GM04504 (cell line): ENCODE results near the gene CEMIP2.
"Not testable (repeated sequence)": the region's sequence is repeated elsewhere in the genome, so short reads cannot be mapped to it uniquely, and the experiment has no call there.

ENCODE experiments used
- DNase-seq: peaks from one replicate; pipeline ENCODE4 v3.0.0-alpha.2; 2012; ENCODE audit warnings: low read depth

The CEMIP2 gene, protein sequence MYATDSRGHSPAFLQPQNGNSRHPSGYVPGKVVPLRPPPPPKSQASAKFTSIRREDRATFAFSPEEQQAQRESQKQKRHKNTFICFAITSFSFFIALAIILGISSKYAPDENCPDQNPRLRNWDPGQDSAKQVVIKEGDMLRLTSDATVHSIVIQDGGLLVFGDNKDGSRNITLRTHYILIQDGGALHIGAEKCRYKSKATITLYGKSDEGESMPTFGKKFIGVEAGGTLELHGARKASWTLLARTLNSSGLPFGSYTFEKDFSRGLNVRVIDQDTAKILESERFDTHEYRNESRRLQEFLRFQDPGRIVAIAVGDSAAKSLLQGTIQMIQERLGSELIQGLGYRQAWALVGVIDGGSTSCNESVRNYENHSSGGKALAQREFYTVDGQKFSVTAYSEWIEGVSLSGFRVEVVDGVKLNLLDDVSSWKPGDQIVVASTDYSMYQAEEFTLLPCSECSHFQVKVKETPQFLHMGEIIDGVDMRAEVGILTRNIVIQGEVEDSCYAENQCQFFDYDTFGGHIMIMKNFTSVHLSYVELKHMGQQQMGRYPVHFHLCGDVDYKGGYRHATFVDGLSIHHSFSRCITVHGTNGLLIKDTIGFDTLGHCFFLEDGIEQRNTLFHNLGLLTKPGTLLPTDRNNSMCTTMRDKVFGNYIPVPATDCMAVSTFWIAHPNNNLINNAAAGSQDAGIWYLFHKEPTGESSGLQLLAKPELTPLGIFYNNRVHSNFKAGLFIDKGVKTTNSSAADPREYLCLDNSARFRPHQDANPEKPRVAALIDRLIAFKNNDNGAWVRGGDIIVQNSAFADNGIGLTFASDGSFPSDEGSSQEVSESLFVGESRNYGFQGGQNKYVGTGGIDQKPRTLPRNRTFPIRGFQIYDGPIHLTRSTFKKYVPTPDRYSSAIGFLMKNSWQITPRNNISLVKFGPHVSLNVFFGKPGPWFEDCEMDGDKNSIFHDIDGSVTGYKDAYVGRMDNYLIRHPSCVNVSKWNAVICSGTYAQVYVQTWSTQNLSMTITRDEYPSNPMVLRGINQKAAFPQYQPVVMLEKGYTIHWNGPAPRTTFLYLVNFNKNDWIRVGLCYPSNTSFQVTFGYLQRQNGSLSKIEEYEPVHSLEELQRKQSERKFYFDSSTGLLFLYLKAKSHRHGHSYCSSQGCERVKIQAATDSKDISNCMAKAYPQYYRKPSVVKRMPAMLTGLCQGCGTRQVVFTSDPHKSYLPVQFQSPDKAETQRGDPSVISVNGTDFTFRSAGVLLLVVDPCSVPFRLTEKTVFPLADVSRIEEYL (N-terminal part only)

DNA sequence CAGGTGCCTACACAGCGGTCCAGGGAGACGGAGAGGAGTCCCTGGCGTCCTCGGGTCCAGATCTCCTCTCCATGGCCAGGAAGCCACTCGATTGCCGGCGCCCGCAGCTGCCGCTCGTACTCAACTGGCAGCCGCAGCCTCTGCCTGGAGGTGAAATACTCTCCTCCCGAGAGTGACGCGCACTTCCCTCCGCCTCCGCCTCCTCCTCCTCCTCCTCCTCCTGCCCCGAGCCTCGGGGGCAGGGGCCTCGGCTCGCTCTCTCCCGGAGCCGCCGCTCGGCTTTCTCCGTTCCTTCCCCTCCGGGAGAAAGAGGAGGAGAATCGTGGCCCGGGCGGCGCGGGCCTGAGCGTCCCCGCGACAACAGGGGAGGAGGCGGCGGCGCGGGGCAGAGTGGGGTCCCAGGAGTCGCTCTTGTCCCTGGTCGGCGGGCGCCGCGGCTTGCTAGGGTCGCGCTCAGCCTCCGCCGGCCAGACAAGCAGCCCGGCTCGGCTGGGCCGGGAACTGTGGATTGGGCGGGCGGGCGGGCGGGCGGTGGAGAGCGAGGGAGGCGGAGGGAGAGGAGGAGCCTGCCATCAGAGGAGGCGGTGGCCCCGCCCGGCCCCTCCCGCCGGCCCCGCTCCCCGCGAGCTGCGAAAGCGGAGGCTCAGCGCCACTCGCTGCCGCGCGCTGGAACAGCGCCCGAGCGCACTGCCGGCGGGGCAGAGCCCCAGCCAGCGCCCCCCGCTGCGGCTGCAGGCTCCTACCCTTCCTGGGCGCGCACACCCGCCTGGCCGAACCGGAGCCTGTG lies at the start of gene CEMIP2:
Gene CEMIP2 (minus strand): TSS at position 126 of the 787 bp plus-strand sequence. CDS start 18,140 bp downstream, outside the sequence.
- DNase-seq: peak; percentile 79

DNA sequence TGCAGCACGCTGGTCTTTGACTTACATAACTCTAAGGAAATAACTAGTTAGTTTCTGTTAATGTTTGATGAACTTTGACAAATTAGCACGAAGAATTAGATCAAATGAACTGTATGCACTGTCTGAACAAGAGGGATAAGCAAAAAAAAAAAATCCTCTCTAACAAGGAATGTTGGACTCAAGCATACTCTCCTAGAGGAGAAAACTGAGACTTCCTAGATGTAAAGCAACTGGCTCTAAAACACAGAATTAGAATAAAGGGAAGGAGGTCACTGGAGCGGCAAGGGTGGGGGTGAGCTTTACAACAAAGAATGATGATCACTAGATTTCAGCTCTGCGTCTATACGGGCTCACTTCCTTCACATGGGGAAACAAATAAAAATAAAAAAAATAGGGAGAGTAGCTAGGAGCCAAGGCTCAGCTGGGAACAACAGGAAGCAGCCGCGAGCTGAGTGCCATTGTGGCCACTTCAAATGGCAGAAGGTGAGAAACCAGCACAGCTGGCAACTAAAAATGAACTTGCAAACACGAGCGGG lies 48.7 kb upstream of the CEMIP2 start:
- DNase-seq: no peak

DNA sequence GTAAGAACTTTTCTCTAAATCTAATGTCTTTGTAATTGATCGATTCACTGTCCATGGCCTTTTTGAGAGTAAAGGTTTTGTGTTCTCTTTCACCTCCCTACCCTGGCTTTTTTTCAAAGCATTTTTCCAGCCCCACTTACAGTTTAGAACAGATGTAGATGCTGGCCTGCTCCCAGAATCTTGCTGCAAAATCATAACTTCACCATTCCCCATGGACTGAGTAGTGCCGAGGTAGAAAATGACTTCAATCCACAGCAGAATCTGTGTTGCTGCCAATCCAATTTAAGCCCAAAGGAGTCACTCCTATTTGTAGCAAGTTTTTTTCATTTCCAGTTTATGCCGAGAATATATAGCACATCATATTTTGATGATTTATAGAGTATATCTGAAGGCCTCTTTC lies 46.5 kb upstream of the CEMIP2 start:
- peak; percentile 21 for DNase-seq

DNA sequence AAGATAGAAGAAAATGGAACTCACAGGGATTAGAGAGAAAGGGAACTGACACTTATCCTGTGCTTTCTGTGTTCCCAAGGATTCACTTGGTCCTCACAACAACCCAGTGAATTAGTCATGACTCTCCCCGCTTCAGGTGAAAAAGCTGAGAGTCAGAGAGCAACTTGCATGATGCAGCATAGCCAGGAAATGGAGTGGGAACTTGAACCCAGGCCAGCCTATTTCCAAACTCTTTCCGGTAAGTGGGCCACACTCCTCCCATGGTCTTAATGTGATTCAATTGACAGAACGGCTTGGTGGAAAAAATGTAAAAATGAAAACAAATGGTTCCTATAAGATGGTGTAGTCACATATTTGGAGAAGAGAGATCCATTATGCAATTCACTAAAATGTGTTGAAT lies 45.9 kb upstream of the CEMIP2 start:
- DNase-seq: peak; percentile 19

DNA sequence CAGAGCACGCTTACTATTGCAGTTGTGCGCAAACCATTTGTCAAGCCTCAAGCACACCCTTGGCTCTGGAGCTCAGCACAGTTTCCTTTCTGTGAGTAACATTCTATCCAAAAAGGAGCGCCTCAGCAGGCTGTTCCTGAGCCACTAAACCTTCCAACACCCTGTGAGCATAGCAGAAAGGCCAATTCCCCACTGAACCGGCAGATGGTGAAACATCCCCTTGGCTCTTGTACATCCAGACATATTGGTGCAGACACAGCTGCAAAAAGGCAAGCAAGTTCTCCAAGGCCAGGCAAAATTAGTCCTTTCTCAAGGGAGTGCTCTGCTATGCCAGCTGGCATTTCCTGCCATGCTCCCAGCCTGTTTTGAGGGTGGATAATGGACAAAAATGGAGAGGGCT lies 44.1 kb upstream of the CEMIP2 start:
- DNase-seq: peak; percentile 17

DNA sequence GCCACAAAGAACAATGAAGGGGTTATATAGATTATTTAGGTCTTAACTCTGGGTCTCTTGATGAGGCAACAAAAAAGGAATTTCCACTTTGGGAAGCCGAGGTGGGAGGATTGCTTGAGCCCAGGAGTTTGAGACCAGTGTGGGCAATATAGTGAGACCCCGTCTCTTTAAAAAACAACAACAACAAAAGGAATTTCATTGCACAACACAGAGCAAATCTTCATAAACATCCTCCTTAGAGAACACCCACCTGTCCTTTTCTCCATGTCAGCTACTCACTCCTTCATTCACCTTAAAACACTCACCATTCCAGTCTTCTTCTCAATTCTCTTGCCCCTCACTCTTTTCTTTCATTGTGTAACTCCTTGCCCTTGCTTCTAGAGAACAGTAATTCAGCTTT lies 39.8 kb upstream of the CEMIP2 start:
- no peak for DNase-seq

DNA sequence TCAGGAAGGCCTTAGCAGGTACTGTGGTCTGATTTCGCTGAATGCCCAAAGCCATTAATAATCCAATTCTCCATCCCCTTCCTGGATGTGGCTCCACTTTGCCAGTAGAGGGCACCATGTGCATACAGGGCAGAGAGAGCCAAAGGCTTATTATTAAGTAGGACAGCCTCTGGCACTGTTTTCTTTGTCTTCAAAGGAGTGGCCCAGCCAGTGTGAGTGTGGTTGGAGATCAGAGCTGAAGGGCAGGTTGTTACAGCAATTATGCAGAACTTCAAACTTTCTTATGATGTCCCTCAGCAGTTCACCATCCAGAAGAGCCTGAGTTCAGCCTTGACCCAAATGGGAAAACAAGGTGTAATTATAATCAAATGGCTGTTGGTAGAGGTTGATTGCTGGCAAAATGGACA lies 38.6 kb upstream of the CEMIP2 start:
- DNase-seq: no peak

DNA sequence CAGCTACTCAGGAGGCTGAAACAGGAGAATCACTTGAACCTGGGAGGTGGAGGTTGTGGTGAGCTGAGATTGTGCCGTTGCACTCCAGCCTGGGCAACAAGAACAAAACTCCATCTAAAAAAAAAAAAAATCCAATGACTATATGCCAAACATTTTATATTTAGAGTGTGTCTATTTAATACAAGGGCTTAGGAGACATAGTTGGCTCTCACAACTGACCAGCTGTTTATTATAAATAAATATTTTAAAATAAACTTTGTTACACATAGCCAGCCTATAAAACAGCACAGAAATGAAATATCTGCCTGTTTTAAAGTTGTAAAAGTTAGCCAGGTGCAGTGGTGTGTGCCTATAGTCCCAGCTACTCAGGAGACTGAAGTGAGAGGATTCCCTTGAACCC lies 36.8 kb upstream of the CEMIP2 start:
- not testable (repeated sequence) for DNase-seq

DNA sequence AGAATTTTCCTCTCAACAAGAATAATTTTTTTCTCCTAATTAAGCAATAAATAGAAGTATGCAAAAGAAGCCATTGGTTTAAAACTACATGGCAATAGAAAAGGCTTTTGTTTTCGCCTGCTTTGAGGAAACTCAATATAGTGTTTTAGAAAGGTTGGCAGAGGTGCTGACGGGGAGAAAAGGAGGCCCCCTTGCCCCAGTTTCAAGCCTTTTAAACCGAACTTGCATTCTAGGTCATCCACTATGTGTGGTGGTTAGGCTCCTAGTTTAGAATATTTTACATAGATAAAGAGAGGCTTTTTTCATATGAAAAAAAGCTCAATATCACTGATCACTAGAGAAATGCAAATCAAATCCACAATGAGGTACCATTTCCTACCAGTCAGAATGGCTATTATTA lies 33.5 kb upstream of the CEMIP2 start:
- no peak for DNase-seq

DNA sequence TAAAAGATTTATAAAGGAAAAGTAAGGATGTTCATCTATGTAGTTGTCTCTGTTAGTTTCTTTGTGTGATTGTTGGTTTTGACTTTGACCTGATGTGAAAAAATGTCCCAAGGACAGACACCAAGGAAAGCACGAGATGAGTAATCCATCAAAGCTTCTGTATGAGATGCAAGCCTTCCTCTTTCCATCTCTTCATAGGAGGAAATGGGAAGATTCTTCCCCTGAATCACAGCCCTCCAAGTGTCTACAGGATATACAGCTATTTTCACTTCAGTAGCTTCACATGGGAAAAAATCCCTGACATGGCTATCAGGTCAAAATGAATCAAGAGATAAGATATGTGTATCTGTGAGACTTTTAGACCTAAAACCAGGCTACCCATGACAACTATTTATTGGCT lies 29.0 kb upstream of the CEMIP2 start:
- no peak for DNase-seq

DNA sequence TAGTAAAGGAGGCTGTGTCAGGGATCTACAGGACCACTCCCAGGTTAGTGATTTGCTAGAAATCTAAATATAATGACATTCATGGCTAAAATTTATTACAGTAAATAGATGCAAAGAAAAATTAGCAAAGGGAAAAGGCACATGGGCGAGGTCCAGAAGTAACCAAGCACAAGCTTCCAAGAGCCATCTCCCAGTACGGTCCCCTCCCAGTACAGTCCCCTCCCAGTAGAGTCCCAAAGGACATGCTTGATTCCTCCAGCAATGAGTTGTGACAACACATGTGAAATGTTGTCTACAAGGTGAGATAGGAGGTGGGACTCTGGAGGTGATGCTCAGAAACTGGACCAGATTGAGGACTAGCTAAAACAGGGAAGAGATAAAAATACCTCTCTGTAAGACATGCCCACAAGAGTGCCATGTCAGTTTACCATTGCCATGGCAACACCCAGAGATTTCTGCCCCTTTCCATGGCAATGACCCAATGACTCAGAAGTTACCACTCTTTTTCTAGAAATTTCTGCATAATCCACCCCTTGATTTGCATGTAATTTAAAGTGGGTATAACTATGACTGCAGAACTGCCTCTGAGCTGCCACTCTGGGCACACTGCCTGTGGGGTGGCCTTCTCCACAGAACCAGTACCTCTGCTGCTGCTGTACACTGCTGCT lies 27.9 kb upstream of the CEMIP2 start:
- DNase-seq: no peak

DNA sequence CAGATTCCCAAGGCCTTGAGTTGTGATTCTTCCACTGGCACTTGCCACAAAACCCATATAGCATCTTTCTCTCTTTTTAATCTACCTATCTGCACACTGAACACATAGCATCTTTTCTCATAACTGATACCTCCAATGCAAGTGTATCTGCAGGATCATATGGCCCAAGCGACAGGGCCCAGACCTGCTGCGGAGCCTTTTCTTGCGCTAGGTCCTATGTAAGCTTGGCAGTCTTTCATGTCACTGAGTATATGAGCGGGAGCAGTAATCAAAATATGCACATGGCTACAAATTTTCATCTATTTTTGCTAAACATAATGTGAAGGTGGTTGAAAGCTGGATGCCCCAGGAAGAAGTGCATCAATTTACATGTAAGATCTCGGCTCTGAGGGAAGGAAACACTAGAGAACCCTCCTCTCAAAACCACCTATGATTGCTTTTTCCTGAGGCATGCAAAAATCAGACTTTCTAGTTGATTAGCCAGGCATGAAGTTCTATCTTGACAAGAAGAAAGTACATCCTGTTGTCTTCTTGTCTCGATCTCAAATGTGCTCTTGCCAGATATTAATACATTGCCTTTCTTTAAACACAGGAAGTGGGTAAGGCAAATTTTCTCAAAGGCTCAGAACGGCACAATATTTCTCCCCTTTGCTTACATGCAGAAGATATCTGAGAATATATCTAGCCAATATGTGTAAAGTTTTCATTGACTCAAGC lies 26.9 kb upstream of the CEMIP2 start:
- no peak for DNase-seq

DNA sequence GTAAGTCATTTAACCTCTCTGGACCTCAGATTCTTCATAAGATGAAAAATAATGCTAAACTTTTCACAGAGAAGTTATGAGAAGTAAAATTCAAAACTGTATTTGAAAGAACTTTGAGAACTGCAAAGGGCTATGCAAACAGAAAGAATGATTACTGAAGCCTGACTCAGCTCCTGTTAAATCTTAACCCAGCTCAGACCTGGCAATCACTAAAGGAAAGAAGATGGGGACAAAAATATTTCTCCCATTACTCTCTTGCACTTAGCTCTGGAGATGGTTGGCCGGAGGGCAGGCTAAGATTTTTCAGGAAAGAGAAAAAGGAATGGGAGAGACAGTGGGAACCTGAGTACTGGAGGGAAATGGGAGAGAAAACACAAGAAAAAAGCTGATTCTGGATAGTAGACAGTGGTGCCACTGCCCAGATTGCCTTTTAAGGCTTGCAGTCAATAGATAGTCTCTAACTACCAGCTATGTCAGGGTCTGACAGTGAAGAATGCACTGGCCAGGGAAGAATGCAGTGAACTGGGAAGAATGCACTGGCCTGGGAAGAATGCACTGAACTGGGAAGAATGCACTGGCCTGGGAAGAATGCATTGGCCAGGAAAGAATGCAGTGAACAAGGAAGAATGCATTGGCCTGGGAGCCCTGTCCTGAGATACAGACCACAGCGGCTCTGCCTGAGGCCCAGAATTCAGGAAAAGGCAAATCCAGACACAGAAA lies 25.2 kb upstream of the CEMIP2 start:
- no peak for DNase-seq

DNA sequence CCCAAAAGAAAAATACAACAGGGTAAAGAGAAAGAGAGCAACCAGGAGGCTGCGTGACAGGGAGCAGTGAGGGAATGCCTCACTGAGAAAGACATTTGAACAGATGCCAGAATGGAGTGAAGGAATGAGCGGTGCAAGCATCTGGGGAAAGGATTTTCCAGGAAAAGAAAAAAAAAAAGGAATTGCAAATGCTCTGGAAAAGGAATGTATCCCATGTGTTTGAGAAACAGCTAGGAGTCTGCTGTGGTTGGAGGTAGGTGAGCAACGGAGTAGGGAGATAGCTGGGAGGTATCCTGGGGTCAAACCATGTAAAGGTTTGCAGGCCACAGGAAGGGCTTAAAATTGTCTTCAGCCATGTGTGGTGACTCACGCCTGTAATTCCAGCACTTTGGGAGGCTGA lies 23.6 kb upstream of the CEMIP2 start:
- no peak for DNase-seq

DNA sequence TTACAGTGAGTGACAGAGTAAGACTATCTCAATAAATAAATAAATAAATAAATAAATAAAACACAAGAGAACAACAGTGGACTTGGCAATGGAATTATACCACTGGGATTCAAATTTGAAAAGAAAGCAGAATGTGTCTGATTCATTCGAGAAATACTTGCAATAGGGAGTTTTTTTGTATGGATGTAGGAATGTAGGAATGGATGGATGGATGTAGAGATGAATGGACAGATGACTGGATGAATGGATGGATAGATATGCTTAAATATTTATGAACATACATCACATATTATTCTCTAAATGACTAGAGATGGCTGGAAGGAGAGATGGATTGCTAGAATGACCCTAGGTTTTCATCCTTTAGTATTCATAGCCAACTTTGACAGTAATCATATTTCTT lies 22.0 kb upstream of the CEMIP2 start:
- DNase-seq: no peak

DNA sequence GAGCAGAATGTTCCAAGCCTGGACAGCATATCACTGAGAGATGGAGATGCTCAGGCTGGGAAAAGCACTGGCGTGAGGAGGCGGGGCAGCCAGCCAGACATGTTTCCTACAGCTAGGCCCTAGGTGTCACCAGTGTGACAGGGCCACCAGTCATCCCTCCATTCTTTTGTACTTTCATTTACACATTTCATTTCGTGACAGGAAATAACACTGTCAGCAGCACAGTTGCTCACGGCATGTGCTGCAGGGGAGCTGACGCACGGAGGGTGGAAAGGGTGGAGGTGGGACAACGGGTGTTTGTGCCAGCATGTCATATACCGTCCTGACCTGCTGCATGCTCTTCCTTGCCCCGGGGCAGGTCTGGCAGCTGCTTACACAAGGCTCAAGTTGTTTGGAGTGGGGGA lies 14.8 kb upstream of the CEMIP2 start:
- DNase-seq: no peak

DNA sequence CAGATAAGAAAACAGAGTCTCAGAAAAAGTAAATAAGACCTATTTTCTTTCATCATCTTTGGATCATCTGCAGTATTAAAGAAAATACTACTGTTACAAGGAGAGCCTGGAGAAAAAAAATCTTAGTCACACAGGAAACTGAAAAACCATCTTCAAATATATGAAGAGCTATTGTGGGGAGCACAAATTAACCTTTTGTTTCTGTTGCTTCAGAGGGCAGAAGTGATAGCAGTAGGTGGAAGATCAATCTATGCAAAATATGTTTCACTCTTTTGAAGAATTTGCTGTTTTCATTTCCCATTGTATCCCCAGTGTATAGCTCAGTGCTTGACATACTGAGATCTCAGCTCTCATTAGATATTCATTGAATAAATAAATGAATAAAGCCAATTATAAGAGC lies 13.1 kb upstream of the CEMIP2 start:
- DNase-seq: no peak

DNA sequence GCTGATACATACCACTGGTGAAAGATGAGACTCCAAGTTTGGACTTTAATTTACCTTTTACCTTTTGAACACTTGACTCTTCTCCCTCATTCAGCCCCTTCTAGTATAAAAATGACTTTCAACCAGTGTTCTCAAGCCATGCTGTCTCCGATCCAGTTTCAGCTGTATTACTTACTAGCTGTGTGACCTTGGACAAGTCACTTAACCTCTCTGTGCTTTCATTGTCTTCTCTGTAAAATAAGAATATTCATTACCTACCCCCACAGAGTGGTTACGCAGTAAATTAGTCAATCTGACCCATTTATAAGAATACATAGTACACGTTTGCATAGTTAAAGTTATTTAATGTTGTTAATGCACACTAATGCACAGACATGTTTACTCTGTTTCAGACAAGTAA lies 12.6 kb upstream of the CEMIP2 start:
- no peak for DNase-seq

DNA sequence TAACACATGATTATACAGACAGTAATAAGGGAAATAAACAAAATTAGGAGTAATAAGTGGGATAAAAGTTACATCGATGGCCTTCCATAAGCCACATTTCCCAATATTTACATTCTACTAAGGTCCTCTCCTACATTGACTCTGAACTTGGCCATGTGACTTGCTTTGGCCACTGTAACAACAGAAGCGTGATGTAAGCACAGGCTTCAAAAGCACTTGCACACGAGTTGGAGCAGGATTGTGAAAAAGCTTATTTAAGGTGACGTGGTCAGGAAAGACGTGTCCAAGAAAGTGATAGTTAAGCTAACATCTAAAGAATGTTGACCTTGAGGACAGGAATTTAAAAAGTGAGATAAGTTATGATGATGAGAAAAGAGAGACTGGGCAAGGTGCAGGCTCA lies 9.8 kb upstream of the CEMIP2 start:
- no peak for DNase-seq
